ENCODE results near the gene IMMP2L.

Gene IMMP2L

DNA sequence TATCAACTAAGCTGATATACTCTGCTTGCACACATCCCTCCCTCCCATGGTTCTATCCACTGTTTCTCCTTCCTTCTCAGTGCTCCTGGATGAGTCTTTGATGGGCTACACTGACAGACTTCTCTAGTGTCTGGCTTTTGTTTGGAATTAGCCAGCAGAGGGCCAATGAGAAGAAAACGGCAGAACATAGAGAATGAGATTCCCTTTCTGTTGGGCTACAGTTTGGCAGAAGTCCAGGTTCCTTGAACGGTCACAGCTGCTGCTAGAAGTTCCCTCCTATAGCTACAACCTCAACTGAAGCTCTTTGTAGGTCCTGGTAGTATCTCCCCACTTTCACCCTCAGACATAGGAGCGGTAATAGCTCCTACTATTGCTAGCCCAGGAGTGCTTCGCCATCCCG, 722.4 kb downstream of the IMMP2L start:
- no peak for DNase-seq

DNA sequence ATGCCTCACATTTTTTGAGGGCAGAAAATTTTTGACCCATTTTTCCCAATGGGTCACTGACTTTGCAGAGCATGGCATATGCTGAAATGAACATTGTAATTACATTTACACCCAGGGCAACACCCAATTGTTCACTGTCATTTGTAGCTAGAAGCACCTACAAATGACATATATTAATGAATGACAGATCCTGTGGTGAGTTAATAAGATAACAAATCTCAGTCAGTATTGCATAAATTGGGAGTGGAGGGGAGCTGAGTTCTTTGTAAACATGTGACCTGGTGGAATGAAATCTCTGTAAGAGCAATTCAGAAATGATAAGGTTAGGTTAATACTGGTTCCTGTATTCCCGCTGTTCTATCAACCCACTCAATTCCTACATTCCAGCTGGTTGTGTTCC, 726.4 kb downstream of the IMMP2L start:
- DNase-seq, result no peak

DNA sequence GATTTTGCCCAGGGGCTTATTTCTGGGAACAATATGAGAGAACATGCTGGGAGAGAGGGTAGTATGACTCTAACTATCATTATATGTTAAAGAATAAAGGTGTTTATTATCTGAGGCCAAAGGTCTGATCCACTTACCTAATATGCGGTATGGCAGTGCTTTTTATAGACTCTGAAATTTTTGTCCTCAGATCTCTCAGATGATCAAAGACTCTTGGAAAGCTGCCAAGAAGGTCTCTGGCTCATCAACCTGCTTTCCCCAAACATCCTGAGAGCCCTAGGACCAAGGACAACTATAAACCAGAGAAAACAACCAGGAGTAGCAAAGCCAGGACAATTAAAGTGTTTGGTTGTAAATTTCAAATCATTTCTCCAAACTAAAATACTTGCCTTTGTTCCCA, 727.1 kb downstream of the IMMP2L start:
- DNase-seq, result no peak

DNA sequence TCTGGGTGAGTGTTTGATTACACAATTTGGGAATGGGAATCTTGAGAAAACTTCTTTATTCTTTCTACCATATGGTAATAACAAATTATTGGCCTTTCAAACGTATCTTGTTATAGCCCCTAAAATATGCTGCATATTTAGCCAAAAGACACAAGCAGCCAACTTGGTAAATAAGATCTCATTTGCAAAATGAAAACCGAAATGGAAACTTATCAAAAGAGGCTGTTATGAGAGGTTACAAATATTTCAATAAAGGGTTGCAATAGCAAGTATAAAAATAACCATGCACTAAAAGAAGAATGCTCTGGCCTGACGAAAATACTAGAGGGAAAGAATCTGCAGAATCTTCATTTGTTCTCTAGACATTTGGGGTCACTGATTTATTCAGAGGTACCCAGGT, 730.9 kb downstream of the IMMP2L start:
- DNase-seq, result no peak

DNA sequence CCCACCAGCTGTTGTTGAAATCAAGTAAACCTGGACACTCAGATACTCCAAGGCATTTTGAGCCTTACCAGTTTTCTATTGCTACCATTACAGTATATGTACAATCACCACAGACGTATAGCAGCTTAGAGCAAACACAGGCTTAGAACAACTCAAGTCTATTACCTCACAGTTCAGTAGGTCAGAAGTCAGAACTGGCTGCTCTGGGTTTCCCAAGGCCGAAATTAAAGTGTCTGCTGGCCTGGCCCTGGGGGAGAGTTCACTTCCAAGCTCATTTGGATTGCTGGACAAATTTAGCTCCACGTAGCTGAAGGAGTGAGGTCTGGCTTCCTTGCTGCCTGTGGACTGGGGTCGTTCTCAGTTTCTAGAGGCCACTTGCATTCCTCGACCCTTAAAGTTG, 731.5 kb downstream of the IMMP2L start:
- no peak for DNase-seq

DNA sequence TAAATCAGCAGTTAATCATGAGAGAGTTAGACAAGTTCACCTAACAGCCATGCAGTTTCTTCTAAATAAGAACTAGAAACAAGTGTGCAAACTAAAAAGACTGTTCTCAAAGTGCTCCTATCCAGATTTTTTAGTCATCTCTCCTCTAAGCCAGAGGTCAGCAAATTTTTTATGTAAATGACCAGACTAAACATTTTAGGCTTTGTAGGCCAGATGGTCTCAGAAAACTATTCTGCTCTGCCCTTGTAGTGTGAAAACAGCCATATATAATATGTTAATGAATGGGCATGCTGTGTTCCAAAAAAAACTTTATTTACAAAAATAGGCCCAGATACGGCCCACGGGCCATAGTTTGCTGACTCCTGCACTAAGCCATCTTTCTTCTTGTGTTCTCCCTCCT, 734.4 kb downstream of the IMMP2L start:
- DNase-seq, result no peak

DNA sequence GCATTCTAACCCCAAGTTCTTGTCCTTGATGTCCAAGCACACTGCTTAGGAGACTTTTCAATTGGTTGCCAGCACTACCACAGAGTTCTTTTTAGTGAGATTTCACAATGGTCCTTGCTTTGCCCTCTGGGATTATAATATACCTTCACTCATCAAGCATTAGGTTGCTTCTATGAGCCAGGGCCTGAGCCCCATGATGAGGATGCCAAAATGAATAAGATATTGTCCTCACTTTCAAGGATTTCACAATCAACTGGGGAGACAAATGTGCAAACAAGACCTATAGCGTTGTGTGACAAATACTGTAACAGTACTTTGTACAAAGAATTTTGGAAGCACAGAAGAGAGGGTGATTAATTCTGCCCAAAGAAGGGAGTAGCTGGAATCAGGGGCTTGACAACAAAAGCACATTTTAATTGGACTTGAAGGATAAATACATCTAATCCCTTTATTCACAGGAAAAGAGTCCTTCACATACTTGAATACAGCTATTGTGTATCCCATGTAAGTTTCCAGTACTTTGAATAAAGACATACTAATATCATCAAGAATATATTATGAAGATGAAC, 734.9 kb downstream of the IMMP2L start:
- no peak for DNase-seq

DNA sequence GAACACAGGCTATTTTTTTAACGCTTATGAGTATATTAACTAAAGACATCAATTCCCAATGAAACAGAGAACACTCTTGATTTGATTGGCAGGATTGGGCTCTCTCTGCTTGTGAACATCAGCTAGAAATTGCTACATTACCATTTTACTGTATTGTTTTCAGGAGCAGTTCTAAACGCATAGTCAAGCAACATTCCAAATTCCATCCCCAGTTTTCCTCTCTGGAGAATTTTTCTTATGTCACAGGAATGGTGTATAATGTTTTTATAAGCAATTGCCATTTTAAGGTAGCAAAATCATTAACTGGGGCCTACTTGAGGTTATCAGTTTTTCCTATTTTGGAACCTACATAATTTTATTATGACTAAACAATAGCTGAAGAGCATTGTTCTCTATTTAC, 748.3 kb downstream of the IMMP2L start:
- DNase-seq, result no peak

DNA sequence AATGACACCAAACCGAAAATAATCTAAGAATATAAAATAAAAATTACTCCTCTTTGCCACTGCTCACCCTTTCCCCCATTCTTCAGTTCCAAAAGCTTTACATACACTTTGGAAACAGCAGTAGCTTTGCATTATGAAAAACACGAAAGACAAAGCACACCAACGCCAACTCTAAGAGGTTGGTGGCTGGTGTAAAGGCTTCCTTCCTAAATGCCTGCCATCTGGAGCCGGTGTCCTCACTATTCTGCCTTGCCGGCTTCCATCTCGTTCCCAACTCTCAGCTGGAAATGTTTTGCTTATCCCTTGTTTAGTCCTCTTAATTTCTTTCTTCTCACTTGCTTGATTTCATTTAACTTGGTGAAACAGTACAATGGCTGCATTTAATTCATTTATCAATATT, 752.5 kb downstream of the IMMP2L start:
- no peak for DNase-seq

DNA sequence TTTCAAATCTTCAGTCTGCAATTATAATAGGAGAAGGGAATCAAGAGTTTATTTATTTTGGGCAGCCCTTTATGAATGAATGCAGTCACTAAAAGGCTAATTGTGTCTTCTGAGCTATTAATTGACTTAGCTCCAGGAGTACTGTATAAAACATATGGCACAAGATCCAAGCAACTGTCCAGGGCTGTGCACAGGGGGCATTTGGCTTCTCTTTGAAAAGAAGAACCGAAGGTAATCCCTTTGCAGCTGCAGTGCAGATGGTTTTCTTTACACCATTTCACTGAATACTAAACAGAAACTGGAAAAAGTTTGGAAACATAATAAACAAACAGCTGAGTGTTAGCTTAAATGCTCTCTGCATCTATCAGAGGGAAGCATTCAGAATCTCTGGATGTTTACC, 753.9 kb downstream of the IMMP2L start:
- no peak for DNase-seq

DNA sequence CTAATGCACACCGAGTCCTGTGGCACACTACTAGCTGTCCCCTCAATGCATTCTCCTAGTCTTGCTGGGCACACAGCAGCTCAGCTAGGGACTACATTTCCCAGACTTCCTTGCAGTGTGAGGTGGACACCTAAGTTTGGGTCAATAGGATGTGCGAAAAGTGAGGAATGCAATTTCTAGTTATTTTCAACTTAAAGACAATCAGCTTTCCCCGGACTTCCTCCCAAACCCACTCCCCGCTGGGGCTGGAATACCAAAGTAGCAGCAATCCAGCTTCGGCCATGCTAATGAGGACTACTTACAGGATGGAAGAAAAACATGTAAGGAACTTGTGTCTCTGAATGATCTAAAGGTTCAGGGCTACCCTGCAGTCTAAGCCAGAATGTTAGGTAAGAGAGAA, 757.8 kb downstream of the IMMP2L start:
- DNase-seq, result no peak

DNA sequence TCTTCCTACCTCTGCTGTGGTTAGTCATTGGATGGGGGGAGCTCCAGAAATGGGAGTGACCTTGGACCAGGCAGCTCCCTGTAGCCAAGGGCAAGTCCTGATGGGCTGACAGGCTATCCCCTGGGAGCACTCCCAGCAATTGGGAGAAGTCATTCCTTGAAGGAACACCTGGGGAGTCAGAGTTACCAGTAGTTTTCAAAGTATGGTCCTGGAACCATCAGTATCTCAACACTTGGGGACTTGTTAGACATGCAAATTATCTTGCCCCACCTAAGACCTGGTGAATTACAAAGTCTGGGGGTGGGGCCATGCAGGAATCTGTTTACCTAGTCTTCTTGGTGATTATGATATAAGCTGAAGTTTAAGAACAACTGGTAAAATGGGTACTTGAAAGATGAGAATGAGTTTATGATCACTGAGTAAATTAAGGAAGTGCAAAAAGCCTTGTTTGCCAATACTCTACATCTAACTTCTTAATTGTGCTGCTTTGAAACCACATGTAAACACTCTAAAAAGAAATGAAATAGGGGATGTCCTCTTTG, 758.6 kb downstream of the IMMP2L start:
- DNase-seq, result no peak

DNA sequence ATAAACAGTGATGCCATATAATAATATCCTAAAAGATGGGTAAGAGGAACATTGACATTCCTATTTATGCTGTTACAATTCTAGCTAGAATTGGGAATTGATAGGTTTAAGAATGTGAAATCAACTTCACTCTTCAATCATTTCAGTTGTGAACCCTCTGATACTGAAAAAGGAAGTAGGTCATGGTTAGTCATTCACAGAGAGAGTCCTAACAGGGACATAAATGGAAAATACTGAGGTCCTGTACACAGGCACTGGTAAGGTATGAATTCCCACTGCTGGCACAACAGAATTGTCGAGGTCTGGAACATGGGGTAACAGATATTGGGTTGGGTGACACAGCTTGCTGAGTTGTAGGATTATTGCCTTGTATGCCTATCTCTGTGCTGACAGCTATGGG, 760.8 kb downstream of the IMMP2L start:
- DNase-seq, result no peak

DNA sequence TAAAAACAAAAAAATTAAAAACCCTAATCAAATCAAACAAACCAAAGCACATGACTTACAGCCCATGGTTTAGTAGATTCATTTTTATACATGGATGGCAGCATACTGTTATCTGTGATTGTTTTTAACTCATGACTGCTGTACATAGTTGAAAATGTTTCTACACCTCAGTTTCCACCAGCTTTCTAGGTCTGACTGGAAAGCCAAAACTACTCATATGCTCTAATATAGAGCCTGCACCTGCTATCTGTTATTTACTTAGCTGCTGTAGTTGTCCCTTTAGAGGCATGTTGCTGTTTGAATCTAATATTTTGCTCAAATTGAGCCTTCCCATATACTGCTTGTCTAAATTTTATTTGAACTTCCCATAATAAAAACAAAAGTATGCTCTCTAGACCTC, 761.3 kb downstream of the IMMP2L start:
- DNase-seq, result no peak

DNA sequence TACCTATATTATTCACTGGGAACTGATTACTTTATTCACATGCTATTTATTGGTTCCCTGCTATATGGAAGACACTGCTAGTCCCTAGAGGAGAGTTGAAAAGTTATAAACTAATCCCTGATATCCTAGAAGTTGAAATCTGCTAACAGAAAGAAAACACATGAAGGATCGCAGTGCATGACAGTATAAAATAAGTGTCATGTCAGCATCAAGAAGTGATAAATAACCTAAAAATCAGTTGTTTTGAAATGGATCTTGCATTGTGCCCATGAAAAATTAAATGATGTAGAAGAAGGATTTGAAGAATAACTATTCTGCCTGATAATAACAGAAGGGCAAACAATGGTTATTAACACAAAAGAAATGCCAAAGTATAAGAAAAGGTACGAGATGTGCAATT, 764.6 kb downstream of the IMMP2L start:
- no peak for DNase-seq

DNA sequence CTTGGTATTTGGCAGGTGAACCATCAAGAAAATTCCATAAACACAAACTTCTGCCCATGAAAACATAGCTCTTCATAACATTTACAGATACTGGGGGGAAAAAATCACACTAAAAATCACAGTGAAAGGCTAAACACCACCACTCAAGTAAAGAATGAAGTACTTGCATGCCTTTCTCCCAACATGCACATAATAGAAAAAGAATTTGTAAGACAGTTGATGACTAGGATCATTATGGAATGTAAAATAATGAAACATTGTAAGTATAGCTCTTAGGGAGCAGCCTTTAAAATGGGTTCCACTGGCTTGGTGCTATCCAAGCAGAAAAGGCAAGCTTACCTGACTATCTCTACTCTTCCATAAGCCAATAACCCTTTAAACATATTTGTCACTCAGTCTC, 771.3 kb downstream of the IMMP2L start:
- no peak for DNase-seq

DNA sequence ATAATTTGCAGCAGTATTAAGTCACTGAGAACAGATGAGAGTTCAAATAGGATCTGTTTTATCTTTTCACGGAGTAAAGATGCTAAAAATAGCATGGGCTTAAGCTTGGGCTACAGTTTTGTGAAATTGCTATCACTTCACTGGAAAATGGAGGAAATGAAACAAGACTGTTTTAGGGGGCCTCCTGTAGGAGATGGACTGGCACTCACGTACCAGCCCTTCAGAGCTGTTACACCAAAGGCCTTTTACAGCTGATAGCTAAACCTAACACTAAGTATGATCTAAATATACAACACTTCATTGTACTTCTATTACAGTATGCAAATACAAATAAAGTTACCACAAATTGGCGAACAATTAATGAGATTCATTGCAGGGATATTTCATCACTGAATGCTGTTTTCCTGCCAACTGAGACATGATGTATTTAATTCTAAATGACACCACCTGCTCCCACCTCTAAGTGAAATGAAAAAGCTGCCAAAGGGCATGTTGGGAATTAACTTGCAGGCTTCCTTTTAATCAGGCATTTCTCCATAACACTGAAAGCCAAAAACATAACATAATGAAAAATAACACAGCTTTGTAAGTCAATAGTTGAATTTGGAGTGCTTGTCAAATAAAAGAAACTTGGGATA, 775.8 kb downstream of the IMMP2L start:
- no peak for DNase-seq

DNA sequence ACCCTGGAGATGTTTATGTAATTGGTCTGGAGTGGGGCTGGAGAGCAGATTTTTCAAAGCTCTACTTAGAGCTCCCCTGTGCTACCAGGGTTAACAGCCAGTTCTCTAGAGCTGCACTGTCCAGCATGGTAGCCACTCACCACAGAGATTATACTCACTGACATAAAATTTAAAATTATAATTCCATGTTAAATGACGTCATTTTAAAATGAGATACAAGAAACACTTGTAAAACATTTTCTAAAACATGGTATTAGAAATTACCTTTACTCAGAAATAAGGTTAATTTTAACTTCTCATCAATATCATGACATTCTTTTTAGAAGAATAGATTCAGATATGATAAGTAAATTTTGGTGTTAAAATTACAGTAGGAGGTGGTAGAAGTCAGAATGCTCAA, 777.5 kb downstream of the IMMP2L start:
- DNase-seq, result no peak

DNA sequence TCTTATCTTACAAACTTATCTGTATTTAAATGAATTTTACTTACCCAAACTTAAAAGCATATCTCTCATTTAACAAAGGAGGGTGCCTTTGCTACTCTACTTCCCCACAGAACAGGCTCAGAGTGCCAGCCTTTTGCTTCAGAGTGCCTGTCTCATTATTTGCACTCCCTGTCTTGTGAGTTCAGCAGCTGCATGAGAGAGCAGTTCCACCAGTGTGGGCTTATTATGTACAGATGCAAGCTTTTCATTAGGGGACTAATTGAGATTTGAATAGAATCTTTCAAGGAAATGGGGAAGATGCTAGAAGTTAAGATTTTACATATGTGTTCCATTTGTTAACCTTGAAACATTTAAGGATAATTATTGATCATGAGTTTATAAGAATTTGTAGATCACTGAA, 781.6 kb downstream of the IMMP2L start:
- DNase-seq, result no peak

DNA sequence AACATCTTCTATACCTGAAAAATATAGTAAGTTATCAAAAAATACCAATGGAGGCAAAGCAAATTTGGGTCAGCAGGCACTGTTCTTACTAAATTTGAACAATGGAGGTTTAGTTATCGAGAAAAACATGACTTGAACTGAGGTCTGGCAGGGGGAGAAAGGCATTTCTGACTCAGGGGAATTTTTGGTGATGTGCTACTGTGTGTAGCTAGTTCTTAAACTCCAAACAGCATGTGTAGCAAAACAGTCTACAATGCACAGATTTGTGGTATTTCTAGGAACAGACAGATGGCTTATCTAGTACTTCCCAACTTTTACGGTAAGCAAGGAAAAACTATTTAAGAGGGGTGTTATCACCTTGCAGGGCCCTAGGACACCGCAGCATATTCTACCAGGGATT, 783.0 kb downstream of the IMMP2L start:
- DNase-seq, result no peak

DNA sequence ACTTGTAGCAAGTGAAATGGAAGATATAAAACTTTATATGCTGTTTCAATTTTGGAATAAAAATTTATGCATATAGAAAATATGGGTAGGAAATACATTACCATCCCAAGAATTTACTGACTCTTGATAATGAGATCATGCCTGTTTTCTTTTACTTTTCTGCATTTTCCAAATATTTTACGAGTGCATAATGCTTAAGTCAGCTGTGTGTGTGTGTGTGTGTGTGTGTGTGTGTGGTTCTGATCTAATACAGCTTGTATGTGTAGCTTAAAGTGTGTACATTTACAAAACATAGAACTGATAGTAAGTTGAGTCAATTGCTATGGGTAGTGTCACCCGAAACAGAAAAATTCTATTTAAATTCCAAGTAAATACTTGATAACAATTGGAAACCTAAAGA, 787.2 kb downstream of the IMMP2L start:
- DNase-seq, result no peak

DNA sequence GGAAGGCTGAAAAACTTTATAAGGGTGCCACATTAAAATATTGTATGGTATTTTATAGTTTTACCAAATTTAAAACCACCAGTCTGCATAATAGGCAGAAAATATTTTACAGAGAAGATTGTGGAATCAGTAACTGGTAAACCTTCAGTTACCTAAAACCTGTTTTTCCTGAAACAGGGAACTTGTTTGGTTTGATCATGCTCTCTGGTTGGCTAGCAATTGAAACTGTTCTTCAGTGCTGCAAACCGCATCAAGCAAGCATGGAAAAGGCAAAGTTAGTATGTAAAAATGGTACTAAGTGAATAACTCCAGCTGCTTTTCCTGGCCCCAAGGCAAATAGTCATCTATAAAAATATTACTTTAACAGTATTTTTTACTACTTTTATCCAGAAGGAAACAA, 788.2 kb downstream of the IMMP2L start:
- no peak for DNase-seq

DNA sequence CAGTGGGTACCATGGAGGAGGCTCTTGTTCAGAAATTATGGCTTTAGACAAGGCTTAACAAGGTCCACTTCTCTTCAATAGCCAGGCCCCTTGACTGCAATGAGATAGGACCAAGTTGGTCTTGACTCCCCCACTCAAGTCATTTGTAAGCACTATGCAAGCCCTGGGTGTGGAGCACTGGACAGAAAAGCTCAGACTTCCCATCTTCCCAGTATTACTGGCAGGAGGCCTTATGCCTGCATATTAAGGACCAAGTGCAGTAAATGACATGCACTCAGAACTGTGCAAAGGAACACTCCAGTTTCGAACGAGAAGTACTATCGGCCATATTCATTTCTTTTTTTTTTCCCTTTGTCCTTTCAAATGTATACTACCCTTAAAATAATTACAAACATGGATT, 789.7 kb downstream of the IMMP2L start:
- no peak for DNase-seq

DNA sequence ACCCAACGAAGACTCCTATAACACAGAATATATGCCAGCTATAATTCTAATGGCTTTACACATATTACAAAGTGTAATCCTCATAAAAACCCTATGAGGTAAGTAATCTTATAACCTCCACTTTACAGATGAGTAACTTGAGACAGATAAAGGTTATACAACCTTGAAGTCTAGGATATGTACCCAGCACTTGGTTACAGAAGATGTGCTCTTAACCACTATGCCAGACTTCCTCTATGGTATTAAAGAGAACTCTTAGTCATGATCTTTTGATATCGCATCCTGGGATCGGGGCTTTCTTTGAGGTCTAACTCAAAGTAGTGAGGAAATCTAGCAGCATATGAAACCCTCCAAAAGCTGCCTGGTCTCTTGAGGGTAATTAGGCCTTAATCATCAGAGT, 790.6 kb downstream of the IMMP2L start:
- no peak for DNase-seq

DNA sequence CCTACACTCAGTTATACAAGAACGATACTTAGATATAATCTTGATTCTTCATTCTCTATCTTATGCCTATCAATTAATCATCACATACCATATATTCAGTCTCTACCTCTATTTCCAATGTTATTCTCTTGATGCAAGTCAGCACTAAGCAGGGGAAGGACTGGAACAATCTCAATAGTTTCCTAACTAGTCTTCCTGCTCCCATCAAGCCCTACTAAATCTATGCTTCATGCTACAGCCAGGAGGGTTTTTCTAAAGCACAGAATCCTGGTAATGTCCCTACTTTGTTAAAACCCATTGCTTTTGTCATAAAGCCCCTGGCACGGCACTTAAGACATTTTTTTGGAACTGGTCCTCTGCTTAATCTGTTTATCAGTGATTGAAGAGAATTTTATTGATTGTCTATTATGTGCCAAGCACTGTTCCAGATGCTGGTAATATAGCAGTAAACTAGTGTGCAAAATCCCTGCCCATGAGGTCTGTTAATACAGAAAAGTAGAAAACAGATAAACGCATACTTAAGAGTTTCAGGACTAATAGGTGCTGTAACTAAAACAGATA, 794.7 kb downstream of the IMMP2L start:
- DNase-seq, result no peak

Measured in effector CD8-positive, alpha-beta T cell (primary cell).